Measurements from ENCODE around the gene EFNA1.

The EFNA1 gene

GRCh38 chr1:155174324-155175280, 46.9 kb downstream of the EFNA1 start:
- FAIRE-seq = no peak
- peak; percentile 71 for DNase-seq (ENCODE audit: insufficient read length, low spot score)
- TF ChIP-seq CTCF (IDR thresholded peaks at IDR 0.05; ENCODE audit: insufficient read depth, missing control alignments) = no peak

- TF ChIP-seq CTCF (IDR thresholded peaks at IDR 0.05; ENCODE audit: insufficient read depth, missing control alignments) = no peak
- DNase-seq (ENCODE audit: insufficient read length, low spot score) = peak; percentile 21
- no peak for FAIRE-seq
Measured at GRCh38 chr1:155175281-155175926, 47.7 kb downstream of the EFNA1 start.

- TF ChIP-seq CTCF (IDR thresholded peaks at IDR 0.05; ENCODE audit: insufficient read depth, missing control alignments) = no peak
- peak; percentile 17 for DNase-seq (ENCODE audit: insufficient read length, low spot score)
- FAIRE-seq = no peak
Measured at GRCh38 chr1:155175927-155176371, 48.3 kb downstream of the EFNA1 start.

DNA sequence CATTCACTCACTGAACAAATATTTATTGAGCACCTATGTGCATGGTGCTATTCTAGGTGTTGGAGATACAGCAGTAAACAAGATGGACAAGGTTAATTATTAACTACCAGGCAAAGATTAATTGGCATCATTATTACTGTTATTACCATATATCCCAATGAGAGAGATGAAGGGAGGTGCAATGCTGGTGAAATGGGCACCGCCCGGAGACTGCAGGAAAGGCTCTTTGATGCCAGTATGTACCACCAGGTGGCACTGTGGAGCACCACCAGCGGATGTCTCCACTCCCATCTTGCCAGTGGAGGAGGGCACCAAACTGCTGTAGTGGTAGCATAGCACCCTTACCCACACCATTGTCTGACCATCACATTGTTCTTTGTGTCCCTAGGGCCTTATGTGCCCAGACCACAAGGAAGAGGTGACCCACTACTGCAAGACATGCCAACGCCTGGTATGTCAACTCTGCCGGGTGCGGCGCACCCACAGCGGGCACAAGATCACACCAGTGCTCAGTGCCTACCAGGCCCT, 48.9 kb downstream of the EFNA1 start:
- TF ChIP-seq CTCF (IDR thresholded peaks at IDR 0.05; ENCODE audit: insufficient read depth, missing control alignments) = peak; percentile 96
- FAIRE-seq (peak; percentile 32), DNase-seq (ENCODE audit: insufficient read length, low spot score) (peak; percentile 100)

DNA sequence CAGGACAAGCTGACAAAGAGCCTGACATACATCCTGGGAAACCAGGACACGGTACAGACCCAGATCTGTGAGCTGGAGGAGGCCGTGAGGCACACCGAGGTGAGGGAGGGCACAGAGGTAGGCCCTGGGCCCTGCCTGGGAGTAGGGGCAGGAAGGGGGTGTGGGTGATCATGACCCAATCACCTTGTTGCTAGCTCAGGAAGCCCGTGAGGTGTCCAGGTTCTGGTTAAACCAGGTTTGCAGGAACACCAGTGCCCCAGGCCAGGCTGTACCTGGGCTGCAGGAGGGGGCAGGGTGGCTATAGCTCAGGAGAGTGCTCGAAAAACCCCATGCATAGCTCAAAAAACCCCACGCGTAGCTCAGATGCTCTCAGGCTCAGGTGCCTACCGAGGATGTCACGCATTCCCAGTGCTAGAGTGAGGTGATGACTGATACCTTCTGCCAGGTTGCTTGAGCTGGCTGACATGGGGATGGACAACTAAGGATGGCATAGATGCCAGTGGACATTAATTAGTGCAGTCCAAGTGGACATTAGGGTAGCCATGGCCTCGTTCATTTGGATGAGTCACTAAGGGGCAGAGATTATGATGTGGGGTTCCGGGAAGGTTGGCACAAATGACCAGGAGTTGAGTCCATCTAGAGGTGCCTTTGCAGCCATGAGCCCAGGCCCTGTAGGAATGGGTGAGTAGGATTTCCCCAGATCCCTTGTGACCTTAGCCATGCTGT, 49.7 kb downstream of the EFNA1 start:
- FAIRE-seq = no peak
- peak; percentile 27 for DNase-seq (ENCODE audit: insufficient read length, low spot score)
- TF ChIP-seq CTCF (IDR thresholded peaks at IDR 0.05; ENCODE audit: insufficient read depth, missing control alignments) = no peak

DNA sequence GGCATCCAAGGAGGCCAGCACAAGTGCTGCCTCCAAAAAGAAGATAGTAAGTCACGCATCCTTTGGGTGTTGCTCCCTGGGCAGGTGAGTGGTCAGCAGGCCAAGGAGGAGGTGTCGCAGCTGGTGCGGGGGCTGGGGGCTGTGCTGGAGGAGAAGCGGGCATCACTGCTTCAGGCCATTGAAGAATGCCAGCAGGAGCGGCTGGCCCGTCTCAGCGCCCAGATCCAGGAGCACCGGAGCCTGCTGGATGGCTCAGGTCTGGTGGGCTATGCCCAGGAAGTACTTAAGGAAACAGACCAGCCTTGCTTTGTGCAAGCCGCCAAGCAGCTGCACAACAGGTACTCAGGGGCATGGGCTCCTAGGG, 50.2 kb downstream of the EFNA1 start:
- FAIRE-seq = no peak
- DNase-seq (ENCODE audit: insufficient read length, low spot score) = no peak

More for the DNA sequence above, 50.2 kb downstream of the EFNA1 start:
- TF ChIP-seq CTCF (IDR thresholded peaks at IDR 0.05; ENCODE audit: insufficient read depth, missing control alignments) = no peak

Data from D721Med (cell line).